HL-60 (cell line): ENCODE results near the gene CCDC40.

Source experiments
- GABPA ChIP-seq: IDR thresholded peaks from 2 replicates; pipeline ENCODE4 v1.6.1; 2012; ENCODE audit warnings: low read depth
- POLR2AphosphoS5 ChIP-seq: IDR thresholded peaks from 2 replicates; pipeline ENCODE4 v1.6.1; 2012; ENCODE audit warnings: low read depth
- REST ChIP-seq: IDR thresholded peaks from 2 replicates; pipeline ENCODE4 v1.6.1; 2012; ENCODE audit warnings: low read depth; ENCODE audit not compliant: insufficient replicate concordance
- SPI1 ChIP-seq: IDR thresholded peaks from 2 replicates; pipeline ENCODE4 v1.6.1; 2012; ENCODE audit warnings: low read depth, mild to moderate bottlenecking, borderline replicate concordance
- TF ChIP-seq, protein P1 (sequence below): IDR thresholded peaks from one replicate; pipeline ENCODE4 v1.5.1; 2011; ENCODE audit warnings: low read length, control low read depth, inconsistent platforms; ENCODE audit not compliant: insufficient read depth

GRCh38 chr17:80072410-80072809, 36.0 kb downstream of the CCDC40 start:
- TF ChIP-seq, protein P1, sequence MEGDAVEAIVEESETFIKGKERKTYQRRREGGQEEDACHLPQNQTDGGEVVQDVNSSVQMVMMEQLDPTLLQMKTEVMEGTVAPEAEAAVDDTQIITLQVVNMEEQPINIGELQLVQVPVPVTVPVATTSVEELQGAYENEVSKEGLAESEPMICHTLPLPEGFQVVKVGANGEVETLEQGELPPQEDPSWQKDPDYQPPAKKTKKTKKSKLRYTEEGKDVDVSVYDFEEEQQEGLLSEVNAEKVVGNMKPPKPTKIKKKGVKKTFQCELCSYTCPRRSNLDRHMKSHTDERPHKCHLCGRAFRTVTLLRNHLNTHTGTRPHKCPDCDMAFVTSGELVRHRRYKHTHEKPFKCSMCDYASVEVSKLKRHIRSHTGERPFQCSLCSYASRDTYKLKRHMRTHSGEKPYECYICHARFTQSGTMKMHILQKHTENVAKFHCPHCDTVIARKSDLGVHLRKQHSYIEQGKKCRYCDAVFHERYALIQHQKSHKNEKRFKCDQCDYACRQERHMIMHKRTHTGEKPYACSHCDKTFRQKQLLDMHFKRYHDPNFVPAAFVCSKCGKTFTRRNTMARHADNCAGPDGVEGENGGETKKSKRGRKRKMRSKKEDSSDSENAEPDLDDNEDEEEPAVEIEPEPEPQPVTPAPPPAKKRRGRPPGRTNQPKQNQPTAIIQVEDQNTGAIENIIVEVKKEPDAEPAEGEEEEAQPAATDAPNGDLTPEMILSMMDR = no peak
- TF ChIP-seq POLR2AphosphoS5 (no peak), SPI1 (no peak), REST (no peak), GABPA (no peak)
